Vagina (tissue), 2 donors: ENCODE measurements around the gene INCENP. TPM values are rescaled to one million over a fixed set of nuclear protein-coding genes. Genes with fewer than 3 reads are reported as not detected.
"Not testable (repeated sequence)": the region's sequence is repeated elsewhere in the genome, so short reads cannot be mapped to it uniquely, and the experiment has no call there.

Experiments used
- DNase-seq, 2 donors: peaks; one replicate each; pipeline ENCODE4 v3.0.0-alpha.2; 2017; ENCODE audit errors: extremely low spot score in 2 of 2
- H3K27ac ChIP-seq: fragments of 200-600 bp; sonication (generic); one replicate; pipeline ENCODE4 v1.5.1; 2019
- H3K27me3 ChIP-seq: fragments of 200-600 bp; sonication (generic); one replicate; pipeline ENCODE4 v1.5.1; 2019
- H3K36me3 ChIP-seq, 2 donors: fragments of 200-600 bp; sonication (generic); one replicate each; pipeline ENCODE4 v1.5.1; 2017 to 2019
- H3K4me1 ChIP-seq: fragments of 200-600 bp; sonication (generic); one replicate; pipeline ENCODE4 v1.5.1; 2019
- H3K4me3 ChIP-seq, 2 donors: fragments of 200-600 bp; sonication (generic); 1 replicate in 1 of 2; 2 replicates in 1 of 2; pipeline ENCODE4 v1.5.1; 2016 to 2019
- H3K9me3 ChIP-seq: fragments of 200-600 bp; sonication (generic); one replicate; pipeline ENCODE4 v1.5.1; 2019
- POLR2A ChIP-seq, 2 donors: fragments of 450-650 bp; IDR thresholded peaks; one replicate each; pipeline ENCODE4 v1.6.1; 2017; ENCODE audit warnings: antibody characterized with exemption in 2 of 2, mild to moderate bottlenecking in 2 of 2, moderate library complexity in 2 of 2
- POLR2AphosphoS5 ChIP-seq, 2 donors: sonication (generic); formaldehyde crosslinking; IDR thresholded peaks; one replicate each; pipeline ENCODE4 v1.9.0; 2017; ENCODE audit warnings: antibody characterized with exemption in 2 of 2, mild to moderate bottlenecking in 2 of 2, low read depth in 1 of 2; ENCODE audit not compliant: insufficient read depth in 1 of 2
- intact Hi-C: fragments of 100-400 bp; cut with DNase I; formaldehyde crosslinking; loops from one replicate; pipeline ENCODE4 v1.15.1; 2023
- total RNA-seq: library from RNA; depleted of rRNA; stranded (reverse); fragments of >200 nt; gene quantifications from one replicate; pipeline ENCODE4 v1.2.3, GENCODE V29; 2016
- TF ChIP-seq, protein P1 (sequence below), 3 experiments: fragments of 450-650 bp in 2 of 3; fragments of 200-600 bp in 1 of 3; sonication (generic) in 1 of 3; IDR thresholded peaks; one replicate each; pipeline ENCODE4 v1.5.1; 2017 to 2019; ENCODE audit warnings: antibody characterized with exemption in 3 of 3, mild to moderate bottlenecking in 2 of 3, moderate library complexity in 2 of 3

The INCENP gene
- total RNA-seq, 1 donor from 2014 or later = 39.0 TPM

DNA sequence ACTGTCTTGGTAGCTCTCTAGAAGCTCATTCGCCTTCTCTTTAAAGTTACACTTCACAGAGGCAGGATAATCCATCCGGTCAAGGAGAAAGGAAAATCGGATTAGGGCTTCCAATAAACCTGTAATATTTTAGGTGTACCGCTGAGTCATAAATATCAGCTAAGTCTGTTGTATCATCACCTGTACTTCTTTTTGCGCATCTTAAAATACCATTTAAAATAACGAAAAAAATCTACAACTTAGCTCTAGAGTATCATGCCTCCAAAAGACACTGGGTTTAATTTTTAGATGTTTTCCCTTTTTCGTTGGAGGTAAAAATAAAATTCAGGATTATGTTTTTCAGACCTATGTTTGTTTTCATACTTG lies 41.5 kb upstream of the INCENP start:
- intact Hi-C loops = loop anchor here (5.0 to 10.0 kb wide), 2 partner anchors 107 to 185 kb away; no protein-coding TSS in a partner anchor
- Histone ChIP-seq H3K9me3 (no peaks in the 10 kb centered on the region), H3K4me3 (no peak overlapping the region), H3K27me3 (no peaks in the 10 kb centered on the region), H3K27ac (no peak overlapping the region), H3K4me1 (no peaks in the 10 kb centered on the region), H3K36me3 (no peaks in the 10 kb centered on the region)
- DNase-seq = no peak
- TF ChIP-seq, protein P1, sequence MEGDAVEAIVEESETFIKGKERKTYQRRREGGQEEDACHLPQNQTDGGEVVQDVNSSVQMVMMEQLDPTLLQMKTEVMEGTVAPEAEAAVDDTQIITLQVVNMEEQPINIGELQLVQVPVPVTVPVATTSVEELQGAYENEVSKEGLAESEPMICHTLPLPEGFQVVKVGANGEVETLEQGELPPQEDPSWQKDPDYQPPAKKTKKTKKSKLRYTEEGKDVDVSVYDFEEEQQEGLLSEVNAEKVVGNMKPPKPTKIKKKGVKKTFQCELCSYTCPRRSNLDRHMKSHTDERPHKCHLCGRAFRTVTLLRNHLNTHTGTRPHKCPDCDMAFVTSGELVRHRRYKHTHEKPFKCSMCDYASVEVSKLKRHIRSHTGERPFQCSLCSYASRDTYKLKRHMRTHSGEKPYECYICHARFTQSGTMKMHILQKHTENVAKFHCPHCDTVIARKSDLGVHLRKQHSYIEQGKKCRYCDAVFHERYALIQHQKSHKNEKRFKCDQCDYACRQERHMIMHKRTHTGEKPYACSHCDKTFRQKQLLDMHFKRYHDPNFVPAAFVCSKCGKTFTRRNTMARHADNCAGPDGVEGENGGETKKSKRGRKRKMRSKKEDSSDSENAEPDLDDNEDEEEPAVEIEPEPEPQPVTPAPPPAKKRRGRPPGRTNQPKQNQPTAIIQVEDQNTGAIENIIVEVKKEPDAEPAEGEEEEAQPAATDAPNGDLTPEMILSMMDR (IDR thresholded peaks at IDR 0.05) = peak in 1 of 3 experiments; percentile 36
- TF ChIP-seq POLR2A (IDR thresholded peaks at IDR 0.05) = no peak

DNA sequence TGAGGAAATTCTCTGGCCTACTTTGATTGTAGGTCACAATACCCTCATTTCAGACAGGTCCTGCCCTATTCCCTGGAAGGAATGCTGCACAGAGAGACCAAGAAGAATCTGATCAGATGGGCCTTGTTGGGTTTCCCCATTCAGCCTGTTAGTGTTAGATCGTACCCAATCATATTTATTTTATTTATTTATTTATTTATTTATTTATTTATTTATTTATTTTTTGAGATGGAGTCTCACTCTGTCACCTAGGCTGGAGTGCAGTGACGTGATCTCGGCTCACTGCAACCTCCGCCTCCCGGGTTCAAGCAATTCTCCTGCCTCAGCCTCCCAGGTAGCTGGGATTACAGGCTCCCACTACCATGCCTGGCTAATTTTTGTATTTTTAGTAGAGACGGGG lies 39.0 kb upstream of the INCENP start:
- intact Hi-C loops = loop anchor here (5.0 to 10.0 kb wide), 2 partner anchors 110 to 188 kb away; no protein-coding TSS in a partner anchor
- H3K27ac ChIP-seq = not testable (repeated sequence)

GRCh38 chr11:62087694-62088093 lies 36.1 kb upstream of the INCENP start:
- intact Hi-C loops = loop anchor here (10.0 kb wide), 1 partner anchor 113 kb away; no protein-coding TSS in a partner anchor
- no peaks in the 10 kb centered on the region for H3K4me1 ChIP-seq
- no peaks in the 10 kb centered on the region for H3K9me3 ChIP-seq
- no peaks in the 10 kb centered on the region for H3K36me3 ChIP-seq
- DNase-seq = no peak
- no peak overlapping the region for H3K4me3 ChIP-seq
- H3K27me3 ChIP-seq = no peaks in the 10 kb centered on the region
- H3K27ac ChIP-seq = no peak overlapping the region
- TF ChIP-seq POLR2AphosphoS5 (IDR thresholded peaks at IDR 0.05; ENCODE audit: insufficient read depth in 1 of 2, low read depth in 1 of 2) (no peak), POLR2A (IDR thresholded peaks at IDR 0.05) (no peak)
- TF ChIP-seq, protein P1 (IDR thresholded peaks at IDR 0.05) = no peak

More for the DNA sequence above, 39.0 kb upstream of the INCENP start:
- H3K9me3 ChIP-seq, DNase-seq, H3K4me1 ChIP-seq, H3K36me3 ChIP-seq, H3K27me3 ChIP-seq, H3K4me3 ChIP-seq: not testable (repeated sequence)

DNA sequence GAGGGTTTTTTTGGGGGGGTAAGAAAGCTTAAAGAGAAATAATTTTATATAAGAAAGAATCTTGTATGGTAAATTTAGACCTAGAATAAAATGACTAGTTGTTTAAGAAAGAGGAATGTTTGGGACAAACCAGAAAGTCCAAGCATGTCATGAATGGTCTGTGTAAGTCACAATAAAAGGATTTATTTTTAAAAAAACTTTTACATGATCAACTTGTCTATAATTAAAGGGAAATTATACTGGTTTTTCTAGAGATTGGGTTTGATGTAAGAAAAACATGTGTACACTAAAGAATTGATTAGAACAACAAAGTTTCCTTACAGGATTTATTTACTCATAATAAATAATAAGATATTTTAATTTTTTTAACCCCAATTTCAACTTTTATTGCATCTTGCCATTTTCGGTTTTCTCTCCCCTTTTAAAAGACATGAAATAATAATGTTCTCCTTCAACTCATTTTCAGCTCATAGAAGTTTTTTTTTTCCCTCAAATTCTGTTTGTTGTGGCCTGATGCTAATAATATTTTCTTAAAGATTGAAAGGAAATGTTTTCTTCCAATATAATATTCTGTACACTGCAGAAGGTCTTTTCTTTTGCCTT lies 35.4 kb upstream of the INCENP start:
- TF ChIP-seq POLR2A (IDR thresholded peaks at IDR 0.05) = no peak
- Histone ChIP-seq H3K27ac (no peak overlapping the region), H3K4me3 (no peak overlapping the region), H3K27me3 (no peaks in the 10 kb centered on the region), H3K9me3 (no peaks in the 10 kb centered on the region), H3K36me3 (no peaks in the 10 kb centered on the region), H3K4me1 (no peaks in the 10 kb centered on the region)
- intact Hi-C loops = loop anchor here (10.0 kb wide), 1 partner anchor 114 kb away; no protein-coding TSS in a partner anchor
- DNase-seq = no peak

GRCh38 chr11:62103141-62103540 lies 20.7 kb upstream of the INCENP start:
- no peaks in the 10 kb centered on the region for H3K36me3 ChIP-seq
- H3K27me3 ChIP-seq = no peaks in the 10 kb centered on the region
- DNase-seq = no peak
- H3K4me1 ChIP-seq = peaks cover 17% of the 10 kb centered on the region
- intact Hi-C loops = loop anchor here (10.0 kb wide), 2 partner anchors 228 to 308 kb away; partner anchors contain the start of genes FEN1 and TMEM258
- H3K9me3 ChIP-seq = no peaks in the 10 kb centered on the region
- H3K4me3 ChIP-seq = no peak overlapping the region
- TF ChIP-seq, protein P1 (IDR thresholded peaks at IDR 0.05) = no peak
- TF ChIP-seq POLR2A (IDR thresholded peaks at IDR 0.05) (no peak), POLR2AphosphoS5 (IDR thresholded peaks at IDR 0.05; ENCODE audit: insufficient read depth in 1 of 2, low read depth in 1 of 2) (no peak)
- H3K27ac ChIP-seq = no peak overlapping the region

- DNase-seq = no peak
- peak overlapping the region; percentile 80 for H3K27ac ChIP-seq
- H3K4me3 ChIP-seq = no peak overlapping the region
- peaks cover 17% of the 10 kb centered on the region for H3K4me1 ChIP-seq
- intact Hi-C loops = loop anchor here (10.0 kb wide), 2 partner anchors 229 to 309 kb away; partner anchors contain the start of genes FEN1 and TMEM258
- H3K9me3 ChIP-seq = no peaks in the 10 kb centered on the region
- no peaks in the 10 kb centered on the region for H3K36me3 ChIP-seq
- TF ChIP-seq, protein P1 (IDR thresholded peaks at IDR 0.05) = no peak
- TF ChIP-seq POLR2AphosphoS5 (IDR thresholded peaks at IDR 0.05; ENCODE audit: insufficient read depth in 1 of 2, low read depth in 1 of 2) = no peak
- no peak for TF ChIP-seq POLR2A (IDR thresholded peaks at IDR 0.05)
- H3K27me3 ChIP-seq = no peaks in the 10 kb centered on the region
Observed at GRCh38 chr11:62103986-62104385, 19.8 kb upstream of the INCENP start.
